ENCODE measurements around the gene ARHGAP15. TPM values are rescaled to one million over a fixed set of nuclear protein-coding genes. Genes with fewer than 3 reads are reported as not detected.

Gene ARHGAP15
- polyA plus RNA-seq, 1 donor from 2014 or later = 0.30 TPM

DNA sequence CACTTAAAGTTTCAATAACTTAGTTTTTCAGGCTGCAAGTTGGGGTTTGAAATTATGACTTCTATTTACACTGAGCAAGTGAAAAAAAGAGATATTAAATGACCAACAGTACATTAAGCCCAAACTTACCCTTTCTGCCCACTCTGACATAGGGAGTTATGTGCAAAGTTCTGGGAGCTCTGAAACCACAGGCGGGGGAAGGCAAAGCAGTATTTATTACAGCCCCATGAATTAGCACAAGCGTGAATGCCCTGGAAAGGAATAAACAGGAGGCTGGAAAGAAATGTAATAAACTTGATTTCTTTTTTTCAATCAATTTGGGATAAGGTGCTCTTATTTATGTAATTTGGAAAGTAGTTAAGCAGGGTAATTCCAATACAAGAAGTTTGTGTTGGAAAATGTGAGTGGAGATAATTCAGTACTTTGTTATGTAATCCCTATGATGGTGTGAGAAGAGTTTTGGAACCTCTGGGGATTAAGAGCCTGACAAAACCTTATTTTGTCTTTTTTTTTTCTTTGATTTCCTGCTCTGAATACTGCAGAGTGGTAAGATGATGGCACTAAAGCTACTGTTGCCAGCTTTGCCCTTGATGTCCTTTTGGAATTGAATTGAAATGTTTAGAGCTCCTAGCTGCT lies 351.5 kb downstream of the ARHGAP15 start:
- no peak for TF ChIP-seq RAD21 (conservative IDR thresholded peaks at IDR 0.05)
- no peak for TF ChIP-seq EZH2 (IDR thresholded peaks at IDR 0.05; ENCODE audit: borderline replicate concordance, insufficient read depth, low read length, poor library complexity, severe bottlenecking)
- TF ChIP-seq TAF1 (IDR thresholded peaks at IDR 0.05; ENCODE audit: low read depth) = no peak
- TF ChIP-seq, protein P1, sequence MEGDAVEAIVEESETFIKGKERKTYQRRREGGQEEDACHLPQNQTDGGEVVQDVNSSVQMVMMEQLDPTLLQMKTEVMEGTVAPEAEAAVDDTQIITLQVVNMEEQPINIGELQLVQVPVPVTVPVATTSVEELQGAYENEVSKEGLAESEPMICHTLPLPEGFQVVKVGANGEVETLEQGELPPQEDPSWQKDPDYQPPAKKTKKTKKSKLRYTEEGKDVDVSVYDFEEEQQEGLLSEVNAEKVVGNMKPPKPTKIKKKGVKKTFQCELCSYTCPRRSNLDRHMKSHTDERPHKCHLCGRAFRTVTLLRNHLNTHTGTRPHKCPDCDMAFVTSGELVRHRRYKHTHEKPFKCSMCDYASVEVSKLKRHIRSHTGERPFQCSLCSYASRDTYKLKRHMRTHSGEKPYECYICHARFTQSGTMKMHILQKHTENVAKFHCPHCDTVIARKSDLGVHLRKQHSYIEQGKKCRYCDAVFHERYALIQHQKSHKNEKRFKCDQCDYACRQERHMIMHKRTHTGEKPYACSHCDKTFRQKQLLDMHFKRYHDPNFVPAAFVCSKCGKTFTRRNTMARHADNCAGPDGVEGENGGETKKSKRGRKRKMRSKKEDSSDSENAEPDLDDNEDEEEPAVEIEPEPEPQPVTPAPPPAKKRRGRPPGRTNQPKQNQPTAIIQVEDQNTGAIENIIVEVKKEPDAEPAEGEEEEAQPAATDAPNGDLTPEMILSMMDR (IDR thresholded peaks at IDR 0.05; ENCODE audit: poor library complexity, severe bottlenecking) = no peak
- TF ChIP-seq, protein P2, sequence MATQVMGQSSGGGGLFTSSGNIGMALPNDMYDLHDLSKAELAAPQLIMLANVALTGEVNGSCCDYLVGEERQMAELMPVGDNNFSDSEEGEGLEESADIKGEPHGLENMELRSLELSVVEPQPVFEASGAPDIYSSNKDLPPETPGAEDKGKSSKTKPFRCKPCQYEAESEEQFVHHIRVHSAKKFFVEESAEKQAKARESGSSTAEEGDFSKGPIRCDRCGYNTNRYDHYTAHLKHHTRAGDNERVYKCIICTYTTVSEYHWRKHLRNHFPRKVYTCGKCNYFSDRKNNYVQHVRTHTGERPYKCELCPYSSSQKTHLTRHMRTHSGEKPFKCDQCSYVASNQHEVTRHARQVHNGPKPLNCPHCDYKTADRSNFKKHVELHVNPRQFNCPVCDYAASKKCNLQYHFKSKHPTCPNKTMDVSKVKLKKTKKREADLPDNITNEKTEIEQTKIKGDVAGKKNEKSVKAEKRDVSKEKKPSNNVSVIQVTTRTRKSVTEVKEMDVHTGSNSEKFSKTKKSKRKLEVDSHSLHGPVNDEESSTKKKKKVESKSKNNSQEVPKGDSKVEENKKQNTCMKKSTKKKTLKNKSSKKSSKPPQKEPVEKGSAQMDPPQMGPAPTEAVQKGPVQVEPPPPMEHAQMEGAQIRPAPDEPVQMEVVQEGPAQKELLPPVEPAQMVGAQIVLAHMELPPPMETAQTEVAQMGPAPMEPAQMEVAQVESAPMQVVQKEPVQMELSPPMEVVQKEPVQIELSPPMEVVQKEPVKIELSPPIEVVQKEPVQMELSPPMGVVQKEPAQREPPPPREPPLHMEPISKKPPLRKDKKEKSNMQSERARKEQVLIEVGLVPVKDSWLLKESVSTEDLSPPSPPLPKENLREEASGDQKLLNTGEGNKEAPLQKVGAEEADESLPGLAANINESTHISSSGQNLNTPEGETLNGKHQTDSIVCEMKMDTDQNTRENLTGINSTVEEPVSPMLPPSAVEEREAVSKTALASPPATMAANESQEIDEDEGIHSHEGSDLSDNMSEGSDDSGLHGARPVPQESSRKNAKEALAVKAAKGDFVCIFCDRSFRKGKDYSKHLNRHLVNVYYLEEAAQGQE (IDR thresholded peaks at IDR 0.05; ENCODE audit: borderline replicate concordance) = no peak
- no peak for TF ChIP-seq POLR2AphosphoS5 (IDR thresholded peaks at IDR 0.05)
- TF ChIP-seq MXI1 (conservative IDR thresholded peaks at IDR 0.05; ENCODE audit: poor library complexity, severe bottlenecking) = no peak
- no peak for TF ChIP-seq SMC3 (conservative IDR thresholded peaks at IDR 0.05; ENCODE audit: poor library complexity)
- no peak for TF ChIP-seq EP300 (conservative IDR thresholded peaks at IDR 0.05; ENCODE audit: poor library complexity, severe bottlenecking)
- H3K4me3 ChIP-seq (ENCODE audit: low read length) = no peak overlapping the region
- no peaks in the 10 kb centered on the region for H3K36me3 ChIP-seq (ENCODE audit: insufficient read depth, low read length)
- no peaks in the 10 kb centered on the region for H3K79me2 ChIP-seq (replicated peaks; ENCODE audit: insufficient read depth, low read length)
- no peak overlapping the region for H3K27ac ChIP-seq (ENCODE audit: low read length)
- no peaks in the 10 kb centered on the region for H4K20me1 ChIP-seq (ENCODE audit: insufficient read depth)
- H3K9me3 ChIP-seq (ENCODE audit: low read length) = no peaks in the 10 kb centered on the region
- no peaks in the 10 kb centered on the region for H3K9me2 ChIP-seq (ENCODE audit: insufficient read depth, low read length)
- no peaks in the 10 kb centered on the region for H3F3A ChIP-seq (ENCODE audit: insufficient read depth, low read length, poor library complexity, severe bottlenecking)
- no peak overlapping the region for H3K9ac ChIP-seq (ENCODE audit: low read length)
- no peaks in the 10 kb centered on the region for H3K27me3 ChIP-seq (ENCODE audit: insufficient read depth, low read depth, low read length)
- H2AFZ ChIP-seq (ENCODE audit: low read depth, low read length) = no peak overlapping the region
- H3K4me2 ChIP-seq (ENCODE audit: low read length) = no peak overlapping the region

DNA sequence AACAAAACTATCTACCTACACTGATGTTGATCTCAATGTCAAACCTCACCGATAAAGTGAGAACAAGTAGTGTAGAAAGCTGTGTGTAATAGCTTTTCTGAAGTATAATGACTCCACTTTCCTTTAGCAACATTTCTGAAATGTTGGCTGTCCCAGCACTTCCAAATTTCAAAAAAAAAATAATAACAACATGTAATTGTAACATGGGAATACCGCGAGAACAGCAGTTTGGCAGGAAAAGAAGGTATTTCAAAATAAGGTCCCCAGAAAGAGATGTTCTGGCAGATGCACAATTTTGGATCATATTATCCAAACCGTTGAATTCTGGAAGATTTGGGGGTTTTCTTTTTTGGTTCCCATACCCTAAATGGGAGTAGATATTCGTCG lies 352.0 kb downstream of the ARHGAP15 start:
- H2AFZ ChIP-seq (ENCODE audit: low read depth, low read length) = no peak overlapping the region
- no peaks in the 10 kb centered on the region for H4K20me1 ChIP-seq (ENCODE audit: insufficient read depth)
- no peaks in the 10 kb centered on the region for H3K9me3 ChIP-seq (ENCODE audit: low read length)
- H3K27ac ChIP-seq (ENCODE audit: low read length) = no peak overlapping the region
- H3K9ac ChIP-seq (ENCODE audit: low read length) = no peak overlapping the region
- H3K9me2 ChIP-seq (ENCODE audit: insufficient read depth, low read length) = no peaks in the 10 kb centered on the region
- TF ChIP-seq EZH2 (IDR thresholded peaks at IDR 0.05; ENCODE audit: borderline replicate concordance, insufficient read depth, low read length, poor library complexity, severe bottlenecking) (no peak), POLR2AphosphoS5 (IDR thresholded peaks at IDR 0.05) (no peak), SMC3 (conservative IDR thresholded peaks at IDR 0.05; ENCODE audit: poor library complexity) (no peak), MXI1 (conservative IDR thresholded peaks at IDR 0.05; ENCODE audit: poor library complexity, severe bottlenecking) (no peak), TAF1 (IDR thresholded peaks at IDR 0.05; ENCODE audit: low read depth) (no peak), RAD21 (conservative IDR thresholded peaks at IDR 0.05) (no peak)
- TF ChIP-seq, protein P2 (IDR thresholded peaks at IDR 0.05; ENCODE audit: borderline replicate concordance) = no peak
- TF ChIP-seq, protein P1 (IDR thresholded peaks at IDR 0.05; ENCODE audit: poor library complexity, severe bottlenecking) = no peak
- no peak overlapping the region for H3K4me3 ChIP-seq (ENCODE audit: low read length)
- no peaks in the 10 kb centered on the region for H3K27me3 ChIP-seq (ENCODE audit: insufficient read depth, low read depth, low read length)
- no peaks in the 10 kb centered on the region for H3K79me2 ChIP-seq (replicated peaks; ENCODE audit: insufficient read depth, low read length)
- H3F3A ChIP-seq (ENCODE audit: insufficient read depth, low read length, poor library complexity, severe bottlenecking) = no peaks in the 10 kb centered on the region
- no peaks in the 10 kb centered on the region for H3K36me3 ChIP-seq (ENCODE audit: insufficient read depth, low read length)
- H3K4me2 ChIP-seq (ENCODE audit: low read length) = no peak overlapping the region
